NCI-H187 treated with DMSO at 0.1 percent for 48 hours (cell line): ENCODE measurements around the gene PDZD2.
"Not testable (repeated sequence)": the region's sequence is repeated elsewhere in the genome, so short reads cannot be mapped to it uniquely, and the experiment has no call there.

Experiments
- DNase-seq: peaks from one replicate; lab custom pipeline; 2025; lab: John Stamatoyannopoulos, UW

PDZD2 gene

GRCh38 chr5:31733371-31733770 lies 94.4 kb downstream of the PDZD2 start:
- DNase-seq, result no peak

- DNase-seq, result no peak
These were observed 97.2 kb downstream of the PDZD2 start for GRCh38 chr5:31736127-31736526.

- no peak for DNase-seq
These were observed 99.3 kb downstream of the PDZD2 start for GRCh38 chr5:31738199-31738598.

GRCh38 chr5:31741496-31741895 lies 102.6 kb downstream of the PDZD2 start:
- DNase-seq, result no peak

GRCh38 chr5:31743678-31744077 lies 104.7 kb downstream of the PDZD2 start:
- no peak for DNase-seq

- no peak for DNase-seq
These were observed 109.7 kb downstream of the PDZD2 start for GRCh38 chr5:31748458-31749172.

GRCh38 chr5:31750215-31750614 lies 111.3 kb downstream of the PDZD2 start:
- no peak for DNase-seq

GRCh38 chr5:31751610-31752009 lies 112.7 kb downstream of the PDZD2 start:
- DNase-seq, result no peak

- DNase-seq, result no peak
These were observed 114.9 kb downstream of the PDZD2 start for GRCh38 chr5:31753700-31754357.

- DNase-seq, result no peak
These were observed 115.4 kb downstream of the PDZD2 start for GRCh38 chr5:31754358-31754704.

GRCh38 chr5:31754741-31755675 lies 116.1 kb downstream of the PDZD2 start:
- no peak for DNase-seq

- DNase-seq, result no peak
These were observed 116.8 kb downstream of the PDZD2 start for GRCh38 chr5:31755676-31756230.

GRCh38 chr5:31757806-31758205 lies 118.9 kb downstream of the PDZD2 start:
- no peak for DNase-seq

- DNase-seq, result no peak
These were observed 120.0 kb downstream of the PDZD2 start for GRCh38 chr5:31758803-31759425.

GRCh38 chr5:31759925-31760324 lies 121.0 kb downstream of the PDZD2 start:
- DNase-seq, result no peak

- DNase-seq, result no peak
These were observed 122.9 kb downstream of the PDZD2 start for GRCh38 chr5:31761877-31762276.

- DNase-seq, result no peak
These were observed 124.5 kb downstream of the PDZD2 start for GRCh38 chr5:31763424-31763823.

GRCh38 chr5:31764687-31765086 lies 125.8 kb downstream of the PDZD2 start:
- not testable (repeated sequence) for DNase-seq

GRCh38 chr5:31767335-31768031 lies 128.6 kb downstream of the PDZD2 start:
- DNase-seq, result no peak

- DNase-seq, result no peak
These were observed 129.1 kb downstream of the PDZD2 start for GRCh38 chr5:31768046-31768445.

GRCh38 chr5:31768784-31769183 lies 129.9 kb downstream of the PDZD2 start:
- no peak for DNase-seq
